Jurkat, Clone E6-1 (cell line): ENCODE data around the gene PSMC6.
"Not testable (repeated sequence)": the region's sequence is repeated elsewhere in the genome, so short reads cannot be mapped to it uniquely, and the experiment has no call there.

ENCODE experiments used
- DNase-seq: peaks from one replicate; pipeline ENCODE4 v3.0.0-alpha.2; 2011; ENCODE audit warnings: low read depth, low spot score
- H3K4me3 ChIP-seq: 2 replicates; pipeline ENCODE4 v1.5.1; 2011; ENCODE audit warnings: mild to moderate bottlenecking, low read length, control low read depth, moderate library complexity

PSMC6 gene

DNA sequence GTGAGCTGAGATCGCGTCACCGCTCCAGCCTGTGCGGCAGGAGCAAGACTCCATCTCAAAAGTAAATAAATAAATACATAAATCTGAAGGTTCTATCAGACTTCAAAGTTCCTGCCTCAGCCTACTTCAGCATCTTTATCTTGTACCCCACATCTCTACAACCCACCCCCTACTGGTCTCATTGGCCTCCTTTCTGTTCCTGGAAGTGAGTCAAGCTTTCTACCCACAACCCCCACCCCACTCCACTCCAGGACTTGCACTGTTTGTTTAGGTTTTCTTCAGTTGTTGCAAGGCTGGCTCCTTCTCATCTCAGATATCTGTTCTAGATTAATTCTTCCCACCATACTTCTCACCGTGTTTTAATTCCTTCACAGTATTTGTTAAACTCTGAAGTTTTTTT, 714 bp upstream of the PSMC6 start:
- DNase-seq, result peak; percentile 67
- H3K4me3 ChIP-seq, result peak overlapping the region; percentile 91

DNA sequence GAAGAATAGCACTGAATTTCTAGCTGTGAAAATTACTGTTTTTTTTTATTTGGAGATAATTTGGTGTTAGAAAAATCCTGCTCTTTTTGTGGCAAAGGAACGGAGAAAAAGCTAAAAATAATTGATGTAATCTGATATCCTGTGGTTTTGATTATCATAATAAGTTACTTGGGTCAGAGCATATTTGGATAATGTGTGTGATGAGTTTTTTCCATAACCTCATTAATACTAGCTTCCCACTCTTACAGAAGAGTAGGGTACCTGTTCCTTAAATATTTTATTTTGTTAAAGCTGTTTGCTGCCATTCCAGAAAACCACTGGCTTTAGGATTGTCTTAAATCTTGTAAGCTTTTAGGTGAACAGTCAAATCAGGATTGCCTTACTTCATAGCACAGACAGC, 4.7 kb downstream of the PSMC6 start:
- no peak overlapping the region for H3K4me3 ChIP-seq

DNA sequence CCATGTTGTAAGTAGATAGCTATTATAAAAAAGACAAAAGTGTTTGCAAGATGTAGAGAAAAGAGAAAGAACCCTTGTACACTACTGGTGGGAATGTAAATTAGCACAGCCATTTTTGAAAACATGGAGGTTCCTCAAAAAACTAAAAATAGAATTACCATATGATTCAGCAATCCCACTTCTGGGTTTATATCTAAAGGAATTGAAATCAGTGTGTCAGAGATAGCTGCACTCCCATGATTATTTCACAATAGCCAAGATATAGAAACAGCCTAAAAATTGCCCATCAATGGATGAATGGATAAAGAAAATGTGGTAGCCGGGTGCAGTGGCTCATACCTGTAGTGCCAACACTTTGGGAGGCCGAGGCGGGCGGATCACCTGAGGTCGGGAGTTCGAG, 9.2 kb downstream of the PSMC6 start:
- no peak for DNase-seq
- no peak overlapping the region for H3K4me3 ChIP-seq

More for the DNA sequence above, 4.7 kb downstream of the PSMC6 start:
- DNase-seq, result no peak

DNA sequence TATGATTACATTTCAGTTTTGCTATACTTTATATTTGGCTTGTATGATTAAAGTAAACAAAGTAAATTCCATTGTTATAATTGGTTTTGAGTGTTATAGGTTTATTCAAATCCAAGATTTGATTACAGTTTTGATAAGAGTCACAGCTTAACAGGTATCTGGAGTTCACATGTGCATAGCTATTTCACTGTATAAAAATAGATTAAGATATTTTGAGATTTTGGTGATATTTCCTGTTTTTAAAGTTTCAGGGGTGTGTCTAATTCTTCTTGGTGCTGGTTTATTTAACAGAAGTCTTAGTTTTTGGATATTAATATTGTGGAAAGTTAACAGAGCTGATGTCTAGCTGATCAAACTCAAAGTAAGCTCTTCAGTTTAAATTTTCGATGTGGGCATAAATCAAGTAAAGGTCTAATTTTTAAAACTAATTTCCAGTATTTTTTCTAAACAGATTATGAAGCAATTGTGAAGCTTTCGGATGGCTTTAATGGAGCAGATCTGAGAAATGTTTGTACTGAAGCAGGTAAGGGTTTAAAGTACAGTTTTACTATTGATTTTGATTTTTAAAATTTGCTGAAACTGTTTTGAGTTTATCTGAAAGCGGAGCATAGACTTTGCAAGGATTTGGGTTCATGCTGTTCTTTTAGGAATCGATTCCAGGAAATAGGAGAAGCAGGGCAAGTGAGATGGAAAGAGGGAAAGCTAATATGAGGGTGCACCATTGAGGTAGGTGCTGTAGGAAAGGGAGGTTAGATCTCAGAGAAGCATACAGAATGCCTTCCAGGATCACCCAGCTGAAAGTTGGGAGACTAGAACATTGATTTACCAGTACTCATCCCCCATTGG, 16.7 kb downstream of the PSMC6 start:
- H3K4me3 ChIP-seq, result no peak overlapping the region
- DNase-seq, result no peak

DNA sequence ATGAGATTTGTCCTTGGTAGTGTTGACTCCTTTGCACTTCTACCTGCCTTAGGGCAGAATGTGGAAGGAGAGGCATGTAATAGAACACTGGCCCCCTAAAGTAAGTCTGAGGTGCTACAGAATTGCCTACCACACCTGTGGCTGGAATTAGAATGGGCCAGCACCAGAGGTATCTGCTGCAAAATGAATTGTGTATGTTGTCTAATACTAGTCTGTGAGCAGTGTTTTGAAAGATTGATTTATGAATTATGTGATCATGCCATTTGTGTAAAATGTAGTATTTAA, 17.3 kb downstream of the PSMC6 start:
- no peak for DNase-seq
- no peak overlapping the region for H3K4me3 ChIP-seq

DNA sequence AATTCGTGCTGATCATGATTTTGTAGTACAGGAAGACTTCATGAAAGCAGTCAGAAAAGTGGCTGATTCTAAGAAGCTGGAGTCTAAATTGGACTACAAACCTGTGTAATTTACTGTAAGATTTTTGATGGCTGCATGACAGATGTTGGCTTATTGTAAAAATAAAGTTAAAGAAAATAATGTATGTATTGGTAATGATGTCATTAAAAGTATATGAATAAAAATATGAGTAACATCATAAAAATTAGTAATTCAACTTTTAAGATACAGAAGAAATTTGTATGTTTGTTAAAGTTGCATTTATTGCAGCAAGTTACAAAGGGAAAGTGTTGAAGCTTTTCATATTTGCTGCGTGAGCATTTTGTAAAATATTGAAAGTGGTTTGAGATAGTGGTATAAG, 20.5 kb downstream of the PSMC6 start:
- not testable (repeated sequence) for H3K4me3 ChIP-seq, DNase-seq

DNA sequence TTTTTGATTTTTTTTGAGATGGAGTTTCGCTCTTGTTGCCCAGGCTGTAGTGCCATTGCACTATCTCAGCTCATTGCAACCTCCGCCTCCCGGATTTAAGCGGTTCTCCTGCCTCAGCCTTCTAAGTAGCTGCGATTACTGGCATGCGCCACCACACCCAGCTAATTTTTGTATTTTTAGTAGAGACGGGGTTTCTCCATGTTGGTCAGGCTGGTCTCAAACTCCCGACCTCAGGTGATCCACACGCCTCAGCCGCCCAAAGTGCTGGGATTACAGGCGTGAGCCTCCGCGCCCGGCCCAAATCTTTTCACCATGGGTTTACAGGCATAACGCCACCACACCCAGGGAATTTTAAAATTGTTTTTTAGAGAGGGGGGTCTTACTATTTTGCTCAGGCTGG, 22.0 kb downstream of the PSMC6 start:
- not testable (repeated sequence) for H3K4me3 ChIP-seq, DNase-seq

DNA sequence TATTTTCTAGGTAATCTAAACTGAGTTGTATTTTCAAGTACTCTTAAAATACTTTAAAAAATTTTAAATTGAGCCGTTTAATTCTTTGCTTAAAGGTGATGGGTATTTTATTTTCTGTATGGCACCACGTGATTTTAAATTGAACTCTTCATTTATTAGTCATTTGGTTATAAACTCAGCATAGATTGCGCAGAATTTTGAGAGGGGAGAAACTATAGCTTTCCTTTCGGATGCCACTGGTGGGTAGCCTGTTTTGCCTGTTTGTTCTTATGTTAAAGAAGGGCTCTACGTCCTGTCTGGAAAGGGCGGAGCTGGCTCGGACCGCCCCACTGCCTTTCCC, 22.6 kb downstream of the PSMC6 start:
- no peak for DNase-seq

DNA sequence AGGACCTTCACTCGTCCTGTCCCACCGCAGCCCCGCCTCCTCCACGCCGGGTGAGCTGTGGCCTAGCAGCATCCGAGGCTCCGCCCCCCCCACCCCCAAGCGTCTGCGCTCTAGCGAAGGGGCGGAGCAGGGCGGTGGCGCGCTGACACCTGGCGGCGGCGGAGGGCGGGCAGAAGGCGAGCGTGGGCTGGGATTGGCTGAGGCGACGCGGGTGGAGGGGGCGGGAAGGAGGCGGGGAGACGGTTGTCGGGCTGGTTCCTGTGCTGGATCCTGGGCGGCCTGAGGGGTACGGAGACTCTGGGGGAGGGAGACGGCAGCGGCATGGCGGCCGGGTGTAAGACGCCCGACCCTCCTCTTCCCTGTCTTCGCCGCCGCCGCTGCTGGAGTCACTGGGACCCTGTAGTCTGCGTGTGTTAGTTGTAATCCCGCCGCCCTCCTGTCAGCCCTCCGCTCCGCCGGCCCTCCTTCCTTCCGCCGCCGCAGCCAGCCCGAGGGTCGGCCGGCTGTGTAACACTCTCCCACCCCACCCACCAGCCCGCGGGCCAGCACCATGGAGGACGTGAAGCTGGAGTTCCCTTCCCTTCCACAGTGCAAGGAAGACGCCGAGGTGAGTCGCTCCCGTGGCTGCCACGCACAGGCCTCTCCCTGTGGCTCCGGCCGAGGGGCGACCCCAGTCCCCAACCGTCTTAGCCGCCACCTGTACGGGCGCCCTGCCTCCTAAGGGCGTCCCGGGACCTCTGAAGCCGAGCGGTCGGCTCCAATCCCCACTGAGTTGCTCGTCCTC, 23.1 kb downstream of the PSMC6 start, which contains the start of gene STYX:
TSS of gene STYX (plus strand) at position 242 of the 784 bp plus-strand sequence. CDS start at position 551, 309 bp downstream.
- peak; percentile 93 for DNase-seq
- H3K4me3 ChIP-seq, result peak within 1 kb of the TSS; percentile 88

More for the DNA sequence above, 22.6 kb downstream of the PSMC6 start:
- H3K4me3 ChIP-seq, result peak overlapping the region; percentile 46

DNA sequence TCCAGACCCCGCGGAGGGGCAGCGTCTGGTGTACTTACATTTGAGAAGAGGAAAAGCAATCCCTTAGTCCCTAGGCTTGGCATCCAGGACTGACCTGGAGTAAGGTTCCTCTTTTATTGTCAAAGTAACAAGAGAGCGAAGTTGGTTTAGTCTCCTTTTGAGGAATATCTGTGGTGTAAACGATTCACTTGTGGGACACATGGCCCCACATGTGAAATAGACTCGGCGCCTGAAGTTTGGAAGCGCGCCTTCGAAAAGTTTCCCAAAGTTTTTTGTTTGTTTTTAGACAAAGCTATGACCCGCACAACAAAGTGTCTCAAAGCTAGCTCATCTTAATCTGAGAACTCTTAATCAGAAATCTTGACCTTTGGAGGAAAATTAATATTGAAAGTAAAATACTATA, 23.7 kb downstream of the PSMC6 start:
- no peak for DNase-seq
- H3K4me3 ChIP-seq, result peak overlapping the region; percentile 88

DNA sequence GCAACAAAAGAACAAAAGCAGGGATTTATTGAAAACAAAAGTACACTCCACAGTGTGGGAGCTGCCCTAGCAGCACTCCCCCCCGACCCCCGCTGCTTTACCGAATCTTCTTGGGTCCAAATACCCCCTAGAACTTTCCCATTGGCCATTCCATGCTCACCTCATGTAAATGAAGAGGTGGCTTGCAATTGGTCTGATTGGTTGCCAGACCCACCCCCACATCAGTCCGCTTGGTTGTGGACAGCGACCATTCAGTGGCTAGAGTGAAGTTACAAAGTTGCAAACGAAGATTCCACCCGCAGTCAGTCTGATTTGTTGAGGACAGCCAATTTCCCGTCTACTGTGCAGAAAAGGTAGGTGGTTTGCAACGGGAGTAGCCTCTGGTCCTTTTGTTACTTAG, 26.8 kb downstream of the PSMC6 start:
- no peak for DNase-seq
- H3K4me3 ChIP-seq, result no peak overlapping the region

DNA sequence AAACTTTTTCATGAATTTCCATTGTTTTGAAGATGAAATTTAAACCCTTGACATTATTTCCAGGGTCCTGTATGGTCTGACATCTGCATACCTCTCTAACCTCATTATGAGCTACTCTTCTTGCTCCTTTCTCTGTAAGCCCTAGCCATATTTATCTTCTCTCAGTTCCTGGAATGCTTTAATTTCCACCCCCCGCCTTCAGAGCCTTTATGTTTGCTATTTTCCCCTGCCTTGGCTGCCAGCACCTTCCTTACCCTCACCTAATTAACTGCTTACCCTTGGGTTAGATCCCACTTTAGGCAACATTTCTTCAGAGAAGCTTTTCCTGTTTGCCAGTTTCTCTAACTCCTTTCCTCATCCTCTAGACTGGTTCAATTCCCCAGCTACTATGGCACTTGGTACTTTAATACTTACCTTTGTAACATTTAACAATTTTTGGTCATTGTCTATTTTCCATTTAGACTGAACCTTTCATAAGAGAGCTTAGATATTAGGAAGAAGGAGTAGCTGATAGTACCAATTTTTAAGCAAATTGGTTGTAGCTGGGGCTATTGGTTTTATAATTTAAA, 29.0 kb downstream of the PSMC6 start:
- H3K4me3 ChIP-seq, result no peak overlapping the region
- no peak for DNase-seq

DNA sequence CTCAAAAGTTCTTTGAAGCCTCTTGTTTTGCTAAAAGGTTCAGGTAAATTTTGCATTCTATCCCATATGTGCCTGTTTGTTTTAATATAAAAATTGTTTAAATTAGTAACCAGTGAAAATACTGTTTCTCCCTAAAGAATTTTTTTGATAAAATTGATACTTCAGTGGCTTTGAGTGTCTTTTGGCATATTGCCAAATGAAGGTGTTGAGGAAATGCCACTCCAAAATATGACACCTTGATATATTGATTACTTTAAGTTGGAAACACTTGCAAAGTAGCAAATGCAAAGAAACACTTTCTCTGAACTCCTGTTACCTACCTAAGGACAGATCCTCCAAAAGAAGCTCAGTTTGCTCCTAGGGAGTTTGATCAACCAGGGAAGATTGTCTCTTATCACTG, 31.4 kb downstream of the PSMC6 start:
- DNase-seq, result no peak
- no peak overlapping the region for H3K4me3 ChIP-seq

DNA sequence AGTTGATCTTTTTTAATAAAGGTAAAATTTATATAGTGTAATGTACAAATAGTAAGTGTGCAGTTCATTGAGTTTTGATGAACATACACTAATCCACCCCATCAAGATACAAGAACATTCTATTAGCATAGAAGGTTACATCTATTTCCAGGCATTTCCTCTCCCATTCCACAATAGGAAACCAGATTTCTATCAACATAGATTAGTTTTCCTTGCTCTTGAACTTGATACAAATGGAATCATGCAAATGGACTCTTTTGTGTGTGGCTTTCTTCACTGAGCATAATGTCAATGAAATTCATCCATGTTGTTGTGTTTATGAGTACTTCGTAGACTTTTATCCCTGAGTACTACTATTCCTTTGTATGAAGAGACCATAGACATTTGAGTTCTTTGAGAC, 33.8 kb downstream of the PSMC6 start:
- no peak overlapping the region for H3K4me3 ChIP-seq

DNA sequence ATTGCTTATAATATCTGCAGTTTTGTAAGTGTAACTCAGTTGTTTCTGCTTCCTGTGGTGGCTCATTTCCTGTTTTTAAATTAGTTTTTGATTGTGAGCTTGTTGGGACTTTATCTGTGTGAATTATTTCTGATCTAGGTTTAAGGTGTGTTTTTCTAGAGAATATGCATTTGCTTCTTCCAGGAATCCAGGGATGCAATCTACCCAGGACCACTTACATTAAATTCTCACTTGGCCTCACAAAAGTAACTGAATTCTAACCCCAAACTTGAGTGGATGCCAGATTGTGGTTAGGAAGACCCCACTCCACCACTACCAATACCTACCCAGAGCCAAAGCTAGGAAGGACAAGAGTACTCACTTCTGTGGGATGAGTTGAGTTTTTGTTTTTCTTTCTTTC, 34.9 kb downstream of the PSMC6 start:
- peak; percentile 29 for DNase-seq
- H3K4me3 ChIP-seq, result peak overlapping the region; percentile 15

More for the DNA sequence above, 33.8 kb downstream of the PSMC6 start:
- DNase-seq, result no peak

DNA sequence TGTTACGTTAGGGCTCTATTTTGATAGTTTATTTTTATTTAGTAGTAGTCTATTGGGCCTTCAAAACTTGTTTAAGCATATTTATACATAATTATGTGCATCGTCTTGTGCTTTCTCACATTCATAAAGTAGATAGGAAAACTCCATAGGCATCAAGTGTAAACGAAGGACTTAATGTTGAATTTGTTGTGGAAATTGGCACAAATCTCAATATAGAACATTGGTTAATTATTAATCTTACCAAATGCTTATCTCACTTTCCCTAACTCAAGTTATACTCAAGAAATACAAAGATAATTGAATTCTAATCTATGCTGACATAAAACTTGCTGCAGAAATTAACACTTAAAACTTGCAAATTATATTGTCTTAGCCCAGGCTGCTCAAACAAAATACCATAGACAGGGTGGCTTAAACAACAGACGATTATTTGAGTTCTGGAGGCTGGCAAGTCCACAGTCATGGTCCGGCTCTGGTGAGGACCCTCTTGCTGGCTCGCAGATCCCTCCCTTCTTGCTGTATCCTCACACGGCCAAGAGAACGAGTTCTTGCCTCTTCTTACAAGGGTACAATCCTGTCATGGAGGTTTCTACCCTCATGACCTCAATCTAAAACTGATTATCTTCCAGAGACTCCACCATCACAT, 41.8 kb downstream of the PSMC6 start:
- no peak for DNase-seq

DNA sequence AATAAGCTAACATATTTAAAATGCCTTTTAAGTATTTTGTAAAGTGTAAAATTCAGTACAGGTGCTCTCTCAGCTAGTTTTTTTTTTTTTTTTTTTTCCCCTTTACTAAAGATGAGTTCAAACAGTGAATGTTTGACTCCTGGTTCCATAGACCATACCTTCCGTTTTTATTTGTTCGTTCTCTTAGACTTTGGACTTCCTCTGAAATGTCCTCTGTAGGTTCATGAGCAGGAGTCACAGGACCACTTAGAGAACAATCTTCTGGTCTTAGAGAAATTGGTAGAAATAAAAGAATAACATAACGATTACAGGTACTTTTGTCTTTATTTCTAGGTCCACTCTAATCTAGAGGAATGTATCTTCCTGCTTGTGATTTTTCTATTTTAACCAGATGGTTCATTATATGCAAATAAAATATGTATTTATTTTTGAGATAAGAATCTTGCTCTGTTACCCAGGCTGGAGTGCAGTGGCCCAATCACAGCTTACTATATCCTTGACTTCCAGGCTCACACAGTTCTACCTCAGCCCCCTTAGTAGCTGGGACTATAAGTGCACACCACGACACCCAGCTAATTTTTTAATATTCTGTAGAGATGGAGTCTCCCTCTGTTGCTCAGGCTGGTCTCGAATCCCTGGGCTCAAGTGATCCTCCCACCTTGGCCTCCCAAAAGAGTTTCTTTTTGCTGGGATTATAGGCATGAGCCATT, 48.8 kb downstream of the PSMC6 start:
- H3K4me3 ChIP-seq, result no peak overlapping the region
- no peak for DNase-seq

More for the DNA sequence above, 41.8 kb downstream of the PSMC6 start:
- no peak overlapping the region for H3K4me3 ChIP-seq

DNA sequence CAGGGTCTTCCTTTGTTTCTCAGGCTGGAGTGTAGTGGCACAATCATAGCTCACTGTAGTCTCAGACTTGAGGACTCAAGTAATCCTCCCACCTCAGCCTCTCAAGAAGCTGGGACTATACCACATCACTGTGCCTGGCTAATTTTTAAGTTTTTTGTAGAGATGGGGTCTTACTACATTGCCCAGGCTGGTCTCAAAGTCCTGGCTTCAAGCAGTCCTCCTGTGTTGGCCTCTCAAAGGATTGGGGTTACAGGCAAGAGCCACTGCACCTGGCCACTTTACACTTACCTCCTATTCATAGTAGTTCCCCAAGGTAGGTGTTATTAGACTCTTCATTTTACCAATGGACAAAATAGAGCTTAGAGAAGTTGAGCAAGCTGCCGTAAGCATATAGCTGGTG, 52.1 kb downstream of the PSMC6 start:
- no peak overlapping the region for H3K4me3 ChIP-seq
- no peak for DNase-seq

DNA sequence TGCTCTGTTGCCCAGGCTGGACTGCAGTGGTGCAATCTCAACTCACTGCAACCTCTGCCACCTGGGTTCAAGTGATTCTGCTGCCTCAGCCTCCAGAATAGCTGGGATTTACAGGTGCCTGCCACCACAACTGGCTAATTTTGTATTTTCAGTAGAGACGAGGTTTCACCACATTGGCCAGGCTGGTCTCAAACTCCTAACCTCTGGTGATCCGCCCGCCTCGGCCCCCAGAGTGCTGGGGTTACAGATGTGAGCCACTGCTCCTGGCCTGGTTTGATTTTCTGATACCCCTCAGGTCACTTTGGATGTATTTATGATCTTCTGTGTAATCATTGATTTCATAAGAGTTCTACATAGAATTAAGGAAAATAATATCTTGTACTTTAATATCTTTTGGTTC, 55.9 kb downstream of the PSMC6 start:
- H3K4me3 ChIP-seq, result not testable (repeated sequence)

More for the DNA sequence above, 55.9 kb downstream of the PSMC6 start:
- DNase-seq, result not testable (repeated sequence)
